Stimulated activated CD8-positive, alpha-beta memory T cell treated with anti-CD3 and anti-CD28 coated beads, Interleukin-12 subunit alpha, Interleukin-12 subunit beta, amount 100 ng/mL, for 24 hours (primary cell): Measurements from ENCODE around the gene CPLX1.
"Not testable (repeated sequence)": the region's sequence is repeated elsewhere in the genome, so short reads cannot be mapped to it uniquely, and the experiment has no call there.

Experiments
- DNase-seq: peaks from one replicate; pipeline ENCODE4 v3.0.0-alpha.2; 2020; ENCODE audit errors: extremely low read depth

Gene CPLX1

DNA sequence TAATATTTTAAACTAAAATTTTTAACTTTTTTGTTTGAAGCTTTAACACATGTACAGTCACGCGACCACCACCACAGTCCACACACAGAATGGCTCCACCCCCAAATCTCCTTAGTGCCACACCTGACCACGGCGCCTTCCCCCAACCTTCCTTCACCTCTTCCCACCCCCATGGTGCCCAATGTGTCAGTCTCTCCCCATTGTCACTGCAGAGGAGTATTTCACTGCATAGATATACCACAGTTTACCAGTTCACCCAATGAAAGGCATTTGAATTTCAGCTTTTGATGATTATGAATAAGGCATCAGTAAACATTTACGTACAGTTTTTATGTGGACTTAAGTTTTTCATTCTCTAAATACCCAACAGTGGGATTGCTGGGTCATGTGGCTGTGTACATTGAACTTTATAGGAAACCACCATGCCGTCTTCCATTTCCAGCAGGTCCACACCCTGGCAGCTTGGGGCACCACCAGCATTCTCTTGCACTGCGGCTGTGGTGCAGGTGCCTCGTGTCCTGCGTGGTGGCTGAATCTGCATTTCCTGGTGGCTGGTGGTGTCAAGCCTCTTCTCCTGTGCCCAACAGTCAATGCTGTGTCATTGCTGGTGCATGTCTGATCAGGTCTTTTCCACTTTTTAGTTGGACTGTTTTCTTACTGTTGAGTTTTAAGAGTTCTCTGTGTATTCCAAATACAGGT lies 49.0 kb downstream of the CPLX1 start:
- no peak for DNase-seq

DNA sequence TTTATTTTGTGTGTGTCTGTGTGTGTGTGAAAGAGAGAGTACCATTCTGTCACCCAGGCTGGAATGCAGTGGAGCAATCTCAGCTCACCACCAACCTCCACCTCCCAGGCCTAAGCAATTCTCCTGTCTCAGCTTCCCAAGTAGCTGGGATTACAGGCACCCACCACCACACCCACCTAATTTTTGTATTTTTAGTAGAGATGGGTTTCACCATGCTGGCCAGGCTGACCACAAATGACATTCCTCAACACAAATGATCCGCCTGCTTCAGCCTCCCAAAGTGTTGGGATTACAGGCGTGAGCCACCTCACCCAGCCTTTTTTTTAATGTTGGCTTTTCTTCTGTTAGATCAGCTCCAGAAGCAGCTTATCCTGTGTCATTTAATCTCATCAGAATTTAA lies 50.4 kb downstream of the CPLX1 start:
- DNase-seq: not testable (repeated sequence)

DNA sequence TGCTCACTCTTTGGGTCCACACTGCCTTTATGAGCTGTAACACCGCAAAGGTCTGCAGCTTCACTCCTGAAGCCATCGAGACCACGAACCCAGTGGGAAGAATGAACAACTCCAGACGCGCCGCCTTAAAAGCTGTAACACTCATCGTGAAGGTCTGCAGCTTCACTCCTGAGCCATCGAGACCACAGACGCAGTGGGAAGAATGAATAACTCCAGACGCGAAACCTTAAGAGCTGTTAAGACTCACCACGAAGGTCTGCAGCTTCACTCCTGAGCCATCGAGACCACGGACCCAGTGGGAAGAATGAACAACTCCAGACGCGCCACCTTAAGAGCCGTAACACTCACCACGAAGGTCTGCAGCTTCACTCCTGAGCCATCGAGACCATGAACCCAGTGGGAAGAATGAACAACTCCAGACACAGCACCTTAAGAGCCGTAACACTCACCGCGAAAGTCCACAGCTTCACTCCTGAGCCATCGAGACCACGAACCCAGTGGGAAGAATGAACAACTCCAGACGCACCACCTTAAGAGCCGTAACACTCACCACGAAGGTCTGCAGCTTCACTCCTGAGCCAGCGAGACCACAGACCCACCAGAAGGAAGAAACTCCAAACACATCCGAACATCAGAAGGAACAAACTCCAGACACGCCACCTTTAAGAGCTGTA lies 51.4 kb downstream of the CPLX1 start:
- not testable (repeated sequence) for DNase-seq

DNA sequence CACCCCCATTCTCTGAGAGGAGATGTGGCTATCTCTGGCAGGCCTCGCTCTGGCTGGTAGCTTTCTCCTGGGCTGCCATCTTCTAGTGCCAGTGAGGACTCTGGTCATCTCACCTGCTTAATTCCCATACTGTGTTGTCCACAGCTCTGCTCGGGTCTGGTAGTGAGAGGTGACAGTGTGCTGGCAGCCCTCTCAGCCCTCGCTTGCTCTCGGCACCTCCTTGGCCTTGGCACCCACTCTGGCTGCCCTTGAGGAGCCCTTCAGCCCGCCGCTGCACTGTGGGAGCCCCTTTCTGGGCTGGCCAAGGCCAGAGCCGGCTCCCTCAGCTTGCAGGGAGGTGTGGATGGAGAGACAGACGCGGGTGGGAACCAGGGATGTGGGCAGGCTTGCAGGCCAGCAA lies 52.7 kb downstream of the CPLX1 start:
- no peak for DNase-seq

DNA sequence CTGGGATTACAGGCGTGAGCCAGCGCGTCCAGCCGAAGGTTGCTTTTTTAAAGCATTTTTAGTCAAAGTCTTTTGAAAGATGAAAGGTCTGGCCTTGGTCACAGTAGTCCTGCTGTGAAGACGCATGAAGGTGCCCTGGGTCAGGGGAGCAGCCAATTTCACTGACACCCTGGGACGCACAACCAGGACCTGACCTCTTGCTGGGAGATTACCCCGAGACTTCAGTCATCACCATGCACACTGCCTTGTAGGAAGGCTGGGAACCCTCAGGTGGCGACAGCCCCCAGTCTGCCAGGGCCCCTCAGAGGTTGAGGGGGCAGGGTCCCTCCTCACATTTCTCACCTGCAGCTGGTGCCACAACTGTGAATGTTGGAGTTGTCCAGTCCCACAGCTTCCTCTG lies 53.2 kb downstream of the CPLX1 start:
- no peak for DNase-seq

DNA sequence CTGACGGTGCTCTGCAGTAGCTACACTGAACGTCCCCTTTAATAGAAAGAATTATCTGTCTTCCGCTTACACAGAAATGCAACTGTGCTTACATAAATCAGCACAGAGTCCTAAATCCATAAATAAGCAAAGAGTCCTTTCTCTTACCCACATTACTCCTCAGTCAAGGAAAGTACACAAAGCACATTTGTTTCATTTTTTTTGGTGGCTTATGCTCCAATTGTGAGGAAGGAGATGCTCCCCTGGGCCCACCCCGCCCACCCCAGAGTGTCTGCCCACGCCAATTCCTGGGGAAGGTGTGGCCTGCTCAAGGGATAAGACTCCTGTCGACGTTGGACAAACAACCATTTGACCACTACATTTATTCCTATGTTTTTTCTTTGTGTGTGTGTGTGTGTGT lies 53.8 kb downstream of the CPLX1 start:
- DNase-seq: no peak

DNA sequence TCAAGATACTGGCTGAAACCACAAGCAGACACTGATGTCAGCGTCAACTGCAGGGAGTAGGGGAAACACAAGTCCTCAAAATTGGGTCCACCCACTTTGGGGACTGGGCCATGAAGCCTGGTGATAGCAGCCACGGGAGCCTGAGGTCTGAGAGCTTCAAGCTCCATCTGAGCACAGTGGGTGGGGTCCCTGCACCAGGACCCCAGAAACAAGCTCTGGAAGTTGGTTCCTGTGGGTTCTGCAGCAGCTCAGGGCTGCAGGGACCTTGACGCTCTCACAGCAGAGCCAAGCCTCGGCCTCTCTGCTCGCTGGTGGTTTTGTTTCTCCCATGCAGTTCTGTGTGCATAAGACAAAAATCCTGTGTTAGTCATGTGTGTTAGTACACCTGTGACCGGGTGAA lies 54.5 kb downstream of the CPLX1 start:
- DNase-seq: no peak

DNA sequence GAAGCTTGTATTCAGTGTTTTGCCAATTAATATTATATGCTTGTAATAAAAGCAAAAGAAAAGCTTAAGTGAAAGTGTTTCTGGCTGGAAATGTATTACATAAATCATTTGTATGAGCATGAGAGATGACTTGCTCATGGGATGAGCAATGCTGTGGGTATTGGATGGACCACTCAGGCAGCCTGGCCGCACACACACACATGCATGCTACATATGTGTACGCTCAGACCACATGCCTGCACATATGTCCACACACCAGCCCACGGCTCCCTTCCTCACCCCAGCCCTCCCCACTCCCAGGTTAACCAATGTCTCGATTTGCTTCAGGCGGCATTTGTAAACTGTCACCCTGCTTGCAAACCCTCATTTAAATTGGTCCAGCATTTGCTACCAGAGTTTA lies 55.9 kb downstream of the CPLX1 start:
- DNase-seq: no peak

DNA sequence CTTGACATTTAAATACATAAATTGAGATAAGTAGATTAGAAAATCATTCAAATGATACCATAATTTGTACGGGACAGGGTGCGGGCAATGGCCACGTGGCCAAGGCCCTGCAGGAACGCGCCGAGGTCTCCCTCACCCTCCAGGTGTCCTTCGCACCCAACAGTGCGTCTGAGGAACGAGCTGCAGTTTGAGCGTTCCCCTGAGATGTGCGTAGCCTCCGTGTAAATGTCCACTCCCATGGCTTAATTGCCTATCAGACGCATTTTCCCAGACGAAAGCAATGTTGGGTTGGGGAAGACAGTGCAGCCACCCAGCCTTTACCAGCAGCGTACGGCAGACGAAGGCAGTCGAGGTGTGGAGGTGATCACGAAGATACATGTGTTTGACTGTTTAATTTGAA lies 56.4 kb downstream of the CPLX1 start:
- no peak for DNase-seq

DNA sequence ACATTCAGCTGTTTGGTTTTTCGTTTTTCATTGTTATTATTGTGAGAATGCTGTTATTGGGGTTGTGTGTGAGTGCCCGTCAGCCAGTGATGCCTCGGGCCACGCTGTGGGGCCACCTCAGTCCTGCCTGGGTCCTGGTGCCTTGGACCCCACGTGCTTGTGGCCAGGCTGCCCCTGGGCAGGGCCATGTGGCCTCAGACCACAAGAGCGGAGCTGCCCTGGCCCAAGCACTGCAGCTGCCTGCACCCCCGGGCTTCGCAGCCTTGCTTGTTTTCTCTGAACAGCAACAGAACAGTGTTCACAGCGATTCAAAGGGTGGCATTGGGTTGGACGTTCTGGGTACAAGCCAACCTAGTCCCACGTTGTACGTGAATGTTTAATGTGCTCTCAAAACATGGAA lies 56.9 kb downstream of the CPLX1 start:
- DNase-seq: no peak

DNA sequence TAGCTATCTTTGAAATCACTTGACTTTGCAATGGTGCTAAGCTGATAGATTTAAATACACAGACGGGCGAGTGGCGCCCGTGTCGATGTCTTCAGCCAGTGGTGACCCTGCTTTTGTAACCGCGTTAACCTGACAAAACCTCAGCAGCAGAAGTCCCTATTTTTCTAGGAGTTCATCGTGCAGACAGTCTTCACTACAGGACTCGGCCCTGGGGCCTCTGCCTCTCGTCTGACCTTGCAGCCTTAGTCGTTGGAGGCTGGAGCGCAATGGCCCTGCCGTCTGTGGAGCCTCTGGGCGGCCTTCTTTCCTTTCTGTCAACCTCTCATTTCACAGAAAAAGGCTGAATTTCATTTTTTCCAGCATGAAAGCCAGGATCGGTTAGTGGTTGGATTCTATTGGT lies 57.9 kb downstream of the CPLX1 start:
- DNase-seq: no peak

DNA sequence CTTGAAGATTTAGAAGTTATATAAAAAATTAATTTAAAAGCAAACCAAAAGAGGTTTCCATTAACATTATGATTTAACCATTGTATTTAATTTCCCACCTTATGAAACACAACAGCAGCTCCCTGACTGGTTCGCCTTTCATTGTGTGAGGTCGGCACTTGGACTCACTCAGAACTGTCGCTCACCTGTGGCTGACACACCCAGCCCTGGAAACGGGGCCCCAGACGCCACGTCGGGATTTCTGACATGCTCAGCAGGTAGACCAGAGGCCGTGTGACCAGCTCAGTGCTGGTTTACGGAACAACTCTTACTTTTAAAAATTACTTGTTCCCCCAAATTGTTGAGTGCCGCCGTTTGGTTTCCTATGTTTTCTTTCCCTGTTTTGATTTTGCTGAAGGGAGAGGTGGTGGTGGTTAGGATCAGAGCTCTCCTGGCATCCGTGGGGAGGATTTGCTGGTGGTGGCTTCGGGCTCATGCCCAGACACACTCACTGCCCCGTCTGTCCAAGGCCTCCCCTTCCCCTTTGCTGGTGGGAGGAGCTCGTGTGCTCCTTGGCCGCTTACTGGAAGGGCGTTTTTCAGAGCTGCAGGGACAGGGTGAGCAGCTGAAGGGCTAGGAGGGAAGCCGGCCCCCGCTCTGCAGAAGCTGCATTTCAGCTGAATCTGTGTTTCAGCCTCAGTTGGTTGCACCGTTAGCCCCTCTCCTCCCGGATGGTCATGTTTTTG lies 59.2 kb downstream of the CPLX1 start:
- no peak for DNase-seq

DNA sequence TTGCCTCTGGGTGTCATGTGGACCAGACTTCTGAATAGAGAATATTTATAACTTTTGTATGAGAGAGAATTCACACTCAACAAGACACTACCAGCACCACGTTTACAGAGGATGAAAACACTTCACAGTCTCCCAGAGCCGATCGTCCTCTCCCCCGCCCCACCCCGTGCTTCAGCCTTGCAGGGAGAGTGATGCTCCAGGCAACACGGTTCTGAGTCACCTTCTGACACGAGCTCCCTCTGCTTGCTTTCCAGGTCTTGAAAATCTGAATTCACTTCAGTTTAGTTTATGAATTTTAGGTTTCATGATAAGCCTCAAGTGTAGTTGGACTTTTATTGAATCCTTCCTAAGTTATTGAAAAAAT lies 59.8 kb downstream of the CPLX1 start:
- DNase-seq: no peak

DNA sequence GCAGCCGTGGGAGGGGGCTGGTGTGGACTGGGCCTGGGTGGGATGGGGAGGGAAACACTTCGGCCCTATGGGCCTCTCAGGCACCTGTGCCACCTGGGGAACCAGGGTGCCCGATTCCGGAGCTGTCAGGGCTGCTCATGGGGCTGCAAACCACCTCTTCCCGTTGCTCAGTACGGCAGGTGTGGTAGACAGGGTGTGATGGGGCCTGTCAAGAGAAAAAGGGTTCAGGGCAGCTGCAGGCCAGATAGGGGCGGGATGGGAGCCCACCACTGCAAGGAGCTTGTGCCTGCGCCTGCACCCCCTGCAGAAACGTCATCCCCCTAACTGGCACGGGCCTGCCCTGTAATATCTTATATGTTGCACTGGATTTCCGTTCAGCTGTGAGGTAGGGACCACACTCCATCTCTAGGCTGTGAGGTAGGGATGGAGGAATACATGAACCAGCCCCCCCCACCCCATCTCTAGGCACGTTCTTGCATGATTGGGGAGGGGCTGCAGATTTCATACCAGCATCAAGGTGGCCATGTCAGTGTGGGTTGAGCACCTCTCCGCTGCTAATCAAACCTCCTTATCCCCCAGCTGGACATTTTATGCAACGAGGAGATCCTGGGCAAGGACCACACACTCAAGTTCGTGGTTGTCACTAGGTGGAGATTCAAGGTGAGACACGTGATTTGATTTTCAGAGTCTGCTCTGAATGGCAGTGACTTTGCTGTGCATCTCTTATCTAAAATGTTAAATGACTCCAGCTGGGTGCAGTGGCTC lies 61.3 kb downstream of the CPLX1 start:
- no peak for DNase-seq

DNA sequence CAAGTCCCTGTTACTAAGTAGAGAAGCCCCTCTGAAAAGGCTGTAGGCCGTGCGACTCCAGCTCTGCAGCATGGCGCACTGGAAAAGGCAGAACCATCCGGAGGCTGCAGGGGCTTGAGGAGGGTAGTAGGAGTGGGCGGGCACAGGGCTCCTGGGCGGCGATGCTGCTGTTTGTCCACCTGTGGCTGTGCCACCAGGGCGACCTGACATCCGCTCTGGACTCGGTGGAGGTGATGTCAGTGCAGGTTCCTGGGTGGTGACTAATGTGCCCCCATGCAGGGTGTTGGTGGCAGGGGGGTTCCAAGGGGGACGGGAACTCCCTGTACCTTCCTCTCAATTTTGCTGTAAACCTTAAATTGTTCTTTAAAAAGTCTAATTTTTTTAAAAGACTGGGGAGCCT lies 62.0 kb downstream of the CPLX1 start:
- no peak for DNase-seq

DNA sequence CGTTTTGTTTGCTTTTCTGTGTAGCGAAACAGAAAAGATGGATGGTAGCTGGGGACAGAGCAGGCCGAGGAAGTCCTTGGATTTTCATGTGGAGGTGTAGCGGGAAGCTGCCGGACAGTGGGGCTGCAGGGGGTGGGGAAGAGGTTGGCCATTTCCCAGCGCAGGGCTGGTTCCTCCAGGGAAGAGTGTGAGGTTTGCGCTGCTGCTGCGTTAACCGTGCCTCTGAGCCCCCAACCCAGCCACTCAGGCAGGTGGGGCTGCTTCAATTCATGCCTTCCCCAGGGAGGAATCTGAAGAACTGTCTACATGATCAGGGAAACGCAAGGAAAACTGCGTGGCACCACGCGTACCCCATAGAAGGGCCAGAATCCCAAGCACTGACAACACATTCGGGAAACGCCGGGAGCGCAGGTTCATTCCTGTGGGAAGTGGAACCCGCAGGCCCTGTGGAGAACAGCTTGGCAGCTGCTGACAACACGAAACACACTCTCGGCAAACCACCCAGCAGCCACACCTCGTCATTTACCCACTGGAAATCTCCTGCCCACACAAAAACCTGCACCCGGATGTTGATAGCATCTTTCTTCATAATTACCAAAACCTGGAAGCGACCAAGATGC lies 62.6 kb downstream of the CPLX1 start:
- no peak for DNase-seq

DNA sequence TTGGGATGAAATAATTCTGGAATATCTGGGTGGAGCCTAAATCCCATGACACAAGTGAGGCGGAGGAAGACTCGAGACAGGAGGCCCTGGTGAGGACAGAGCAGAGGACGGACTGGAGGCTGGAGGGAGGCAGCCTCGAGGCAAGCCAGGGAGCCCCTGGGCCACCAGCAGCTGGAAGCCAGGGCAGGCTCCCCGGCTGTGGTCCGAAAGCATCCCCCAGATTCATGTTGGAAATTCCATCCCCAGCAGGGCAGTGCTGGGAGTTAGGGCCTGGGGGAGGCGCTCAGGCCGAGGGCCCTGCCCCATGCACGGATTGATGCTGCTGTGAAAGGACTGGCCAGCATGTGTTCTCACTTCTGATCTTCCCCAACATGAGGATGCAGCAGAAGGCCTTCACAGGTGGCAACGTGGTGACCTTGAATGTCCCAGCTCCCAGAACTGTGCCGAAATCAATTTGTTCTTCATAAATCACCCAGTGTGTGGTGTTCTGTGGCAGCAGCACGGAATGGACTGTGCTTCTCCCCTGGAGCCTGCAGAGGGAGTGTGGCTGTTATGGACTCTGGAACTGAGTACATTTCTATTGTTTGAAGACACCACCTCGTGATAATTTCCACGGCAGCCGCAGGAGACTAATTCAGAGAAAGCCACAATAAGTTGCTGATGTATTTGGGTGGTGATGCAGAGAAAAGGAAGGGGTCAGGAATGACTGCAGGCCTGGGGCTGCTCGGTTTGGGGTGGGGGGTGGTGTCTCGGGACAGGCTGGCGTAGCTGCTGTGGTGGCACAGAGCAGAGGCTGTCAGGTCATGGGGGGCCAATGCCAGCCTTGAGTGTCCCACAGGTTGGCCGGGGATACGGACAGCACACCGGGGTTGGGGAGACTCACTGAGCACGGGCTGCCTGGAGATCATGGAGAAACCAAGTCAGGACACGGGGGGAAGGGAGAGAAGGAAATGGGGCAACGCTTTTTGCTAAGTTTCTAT lies 63.4 kb downstream of the CPLX1 start:
- DNase-seq: no peak

DNA sequence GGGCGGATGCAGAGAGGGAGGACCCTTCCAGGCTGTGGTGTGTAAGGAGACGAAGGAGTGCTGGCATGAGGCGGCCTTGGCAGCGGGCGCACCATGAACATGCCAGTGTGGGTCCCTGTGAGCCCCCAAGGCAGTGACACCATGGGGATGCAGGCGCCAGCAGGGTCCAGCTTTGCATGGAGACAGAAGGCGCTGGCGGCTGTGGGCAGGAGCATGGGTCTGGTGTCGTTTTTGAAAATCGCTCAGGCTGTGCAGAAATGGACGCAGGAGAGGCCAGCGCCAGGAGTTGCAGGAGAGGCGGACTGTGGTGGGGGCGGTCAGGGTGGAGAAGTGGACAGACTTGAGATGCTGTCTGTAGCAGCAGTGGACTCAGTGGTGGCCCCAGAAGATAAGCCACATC lies 64.2 kb downstream of the CPLX1 start:
- no peak for DNase-seq

DNA sequence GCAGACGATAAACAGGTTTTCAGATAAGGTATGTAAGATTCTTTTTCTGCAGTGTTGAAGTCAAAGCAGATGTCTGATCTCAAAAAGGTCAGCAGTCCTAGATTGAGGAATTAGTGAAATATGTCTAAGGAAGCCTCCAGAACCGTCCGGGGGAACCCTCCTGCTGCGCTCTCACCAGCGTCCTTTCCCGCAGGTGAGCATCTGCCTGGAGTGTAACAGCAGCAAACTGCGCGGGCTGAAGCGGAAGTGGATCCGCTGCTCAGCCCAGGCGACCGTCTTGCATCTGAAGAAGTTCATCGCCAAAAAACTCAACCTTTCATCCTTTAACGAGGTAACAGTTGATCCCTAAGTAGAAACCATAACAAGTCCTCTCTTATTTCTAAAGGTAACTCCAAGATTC lies 64.8 kb downstream of the CPLX1 start:
- DNase-seq: no peak

DNA sequence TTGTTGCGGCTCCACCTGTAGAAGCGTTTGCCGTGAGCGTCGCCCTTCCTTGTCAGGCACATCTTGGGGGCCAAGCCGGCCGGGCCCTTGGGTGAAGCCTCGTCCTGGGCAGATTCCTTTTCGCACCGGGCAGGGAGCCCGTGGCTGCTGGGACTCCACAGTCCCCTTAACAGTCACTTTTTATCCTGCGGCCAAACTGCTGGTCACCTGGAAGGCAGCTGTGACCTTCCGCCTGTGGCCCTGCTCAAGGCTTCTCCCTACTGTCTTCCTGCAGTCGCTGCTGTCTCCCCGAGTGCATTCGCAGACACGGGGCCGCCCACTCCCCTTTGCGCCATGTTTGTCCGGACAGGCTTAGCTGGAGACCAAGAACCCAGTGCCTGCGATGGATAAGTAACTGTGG lies 65.3 kb downstream of the CPLX1 start:
- DNase-seq: no peak

DNA sequence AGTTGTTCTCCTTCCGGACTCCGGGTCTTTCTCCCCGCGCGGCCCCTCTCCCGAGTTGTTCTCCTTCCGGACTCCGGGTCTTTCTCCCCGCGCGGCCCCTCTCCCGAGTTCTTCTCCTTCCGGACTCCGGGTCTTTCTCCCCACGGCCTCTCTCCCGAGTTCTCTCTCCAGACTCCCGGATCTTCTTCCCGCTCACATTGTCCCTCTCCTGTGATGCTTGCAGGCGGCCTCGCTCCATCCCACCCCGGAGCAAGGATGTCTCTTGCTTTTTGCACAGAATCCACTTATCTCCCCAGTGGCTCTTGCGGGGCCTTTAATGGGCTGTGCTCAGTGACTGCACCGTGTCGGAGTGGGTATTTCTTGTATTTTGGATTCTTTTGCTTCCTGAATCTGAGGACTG lies 66.1 kb downstream of the CPLX1 start:
- DNase-seq: not testable (repeated sequence)
